ENCODE data around the gene UBE2D4. TPM values are rescaled to one million over a fixed set of nuclear protein-coding genes. Genes with fewer than 3 reads are reported as not detected.
"Not testable (repeated sequence)": the region's sequence is repeated elsewhere in the genome, so short reads cannot be mapped to it uniquely, and the experiment has no call there.

UBE2D4 gene
- total RNA-seq, 2 donors from 2014 or later = 3.0 to 8.3 TPM

DNA sequence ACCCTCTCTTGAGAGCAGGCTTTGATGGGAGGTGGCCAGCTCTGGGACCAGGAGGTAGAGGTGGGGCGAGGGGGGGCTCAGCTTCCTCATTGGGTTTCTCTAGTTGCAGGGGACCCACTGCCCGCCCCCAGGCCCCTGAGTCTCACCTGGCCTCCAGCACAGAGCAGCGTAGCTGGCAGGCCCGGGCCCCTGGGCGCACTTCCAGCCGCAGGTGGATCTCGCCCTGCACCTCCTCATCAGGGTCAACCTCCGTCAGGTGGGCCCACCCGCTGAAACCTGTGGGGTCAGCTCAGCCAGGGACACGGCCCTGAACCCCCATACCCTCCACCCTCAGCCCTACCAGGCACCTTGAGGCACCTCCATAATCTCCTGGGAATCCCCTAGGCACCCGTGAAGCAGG lies 43.4 kb downstream of the UBE2D4 start:
- not testable (repeated sequence) for H3K27me3 Mint-ChIP-seq; H3K4me3 Mint-ChIP-seq; H3K36me3 Mint-ChIP-seq (ENCODE audit: low read depth); ATAC-seq (replicated peaks); H3K4me1 Mint-ChIP-seq; H3K27ac Mint-ChIP-seq; H3K9me3 Mint-ChIP-seq

DNA sequence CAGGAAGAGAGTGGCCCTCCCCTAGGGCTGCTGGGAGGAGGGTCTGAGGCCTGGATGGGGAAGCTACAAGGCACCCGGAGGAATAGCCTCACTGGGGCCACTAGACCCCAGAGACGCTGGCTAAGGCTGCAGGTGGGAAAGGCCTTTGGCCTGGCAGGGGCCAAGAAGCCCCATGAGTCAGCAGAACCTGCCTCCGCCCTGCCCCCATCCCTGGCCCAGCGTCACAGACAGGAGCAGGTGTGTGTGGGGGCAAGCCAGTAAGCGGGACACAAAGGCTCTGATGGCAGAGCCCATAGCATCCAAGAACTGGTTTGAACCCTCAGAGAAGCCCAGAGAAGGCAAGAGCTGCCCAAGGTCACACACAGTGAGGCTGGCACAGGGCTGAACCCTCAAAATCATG lies 44.5 kb downstream of the UBE2D4 start:
- not testable (repeated sequence) for H3K36me3 Mint-ChIP-seq (ENCODE audit: low read depth); H3K4me3 Mint-ChIP-seq; H3K9me3 Mint-ChIP-seq; H3K4me1 Mint-ChIP-seq; H3K27ac Mint-ChIP-seq; H3K27me3 Mint-ChIP-seq; ATAC-seq (replicated peaks)

DNA sequence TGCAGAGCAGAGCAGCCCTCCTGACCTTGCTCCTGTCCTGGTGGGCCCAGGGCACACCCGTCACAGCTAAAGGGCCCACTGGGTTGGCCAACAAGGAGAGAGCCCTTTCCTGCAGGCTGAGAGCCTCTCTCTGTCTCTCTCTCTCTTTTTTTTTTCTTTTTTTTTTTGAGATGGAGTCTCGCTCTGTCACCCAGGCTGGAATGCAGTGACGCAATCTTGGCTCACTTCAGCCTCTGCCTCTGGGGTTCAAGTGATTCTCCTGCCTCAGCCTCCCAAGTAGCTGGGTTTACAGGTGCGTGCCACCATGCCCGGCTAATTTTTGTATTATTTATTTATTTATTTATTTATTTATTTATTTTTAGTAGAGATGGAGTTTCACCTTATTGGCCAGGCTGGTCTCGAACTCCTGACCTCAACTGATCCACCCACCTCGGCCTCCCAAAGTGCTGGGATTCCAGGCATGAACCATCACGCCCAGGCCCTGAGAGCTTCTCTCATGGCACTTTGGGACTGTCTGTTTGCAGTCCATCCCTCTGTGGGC lies 47.9 kb downstream of the UBE2D4 start:
- not testable (repeated sequence) for H3K4me1 Mint-ChIP-seq; H3K36me3 Mint-ChIP-seq (ENCODE audit: low read depth); ATAC-seq (replicated peaks); H3K4me3 Mint-ChIP-seq; H3K9me3 Mint-ChIP-seq; H3K27me3 Mint-ChIP-seq; H3K27ac Mint-ChIP-seq

DNA sequence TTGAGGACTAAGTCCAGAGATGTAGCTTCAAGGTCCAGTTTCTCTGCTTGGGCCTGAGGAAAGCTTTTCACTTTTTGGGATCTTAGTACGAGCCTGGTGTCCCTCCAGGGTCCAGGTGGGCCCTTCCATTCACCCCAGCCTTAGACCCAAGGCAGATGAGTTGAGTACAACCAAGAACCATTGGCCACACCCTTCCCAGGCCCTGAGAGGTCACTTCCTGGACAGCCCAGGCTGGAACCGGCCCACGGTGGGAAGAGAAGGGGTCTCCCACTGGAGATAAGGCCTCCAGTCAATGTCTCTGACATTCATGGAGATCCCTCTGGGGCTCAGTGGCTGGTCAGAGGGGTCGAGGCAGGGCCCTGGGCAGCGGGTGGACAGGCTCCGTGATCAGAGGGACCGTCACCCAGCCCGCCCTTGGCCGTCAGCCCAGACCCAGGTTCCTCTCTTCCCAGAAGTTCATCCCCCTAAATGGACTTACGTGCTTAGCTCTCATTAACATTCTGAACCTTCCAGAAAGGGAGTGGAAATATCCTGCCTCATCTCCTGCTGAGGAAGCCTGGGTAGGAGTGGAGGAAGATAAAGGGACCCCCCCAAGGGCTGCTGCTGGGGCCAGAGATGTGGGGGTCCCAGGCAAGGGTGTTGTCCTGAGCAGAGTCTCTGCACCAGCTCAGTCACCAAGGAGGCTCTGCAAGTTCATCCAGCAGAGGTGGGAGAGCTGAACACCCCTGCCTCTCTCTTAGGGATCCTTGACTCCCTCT lies 48.7 kb downstream of the UBE2D4 start:
- H3K36me3 Mint-ChIP-seq (ENCODE audit: low read depth); H3K4me1 Mint-ChIP-seq; H3K27ac Mint-ChIP-seq; H3K27me3 Mint-ChIP-seq; H3K9me3 Mint-ChIP-seq; H3K4me3 Mint-ChIP-seq; ATAC-seq (replicated peaks): not testable (repeated sequence)

DNA sequence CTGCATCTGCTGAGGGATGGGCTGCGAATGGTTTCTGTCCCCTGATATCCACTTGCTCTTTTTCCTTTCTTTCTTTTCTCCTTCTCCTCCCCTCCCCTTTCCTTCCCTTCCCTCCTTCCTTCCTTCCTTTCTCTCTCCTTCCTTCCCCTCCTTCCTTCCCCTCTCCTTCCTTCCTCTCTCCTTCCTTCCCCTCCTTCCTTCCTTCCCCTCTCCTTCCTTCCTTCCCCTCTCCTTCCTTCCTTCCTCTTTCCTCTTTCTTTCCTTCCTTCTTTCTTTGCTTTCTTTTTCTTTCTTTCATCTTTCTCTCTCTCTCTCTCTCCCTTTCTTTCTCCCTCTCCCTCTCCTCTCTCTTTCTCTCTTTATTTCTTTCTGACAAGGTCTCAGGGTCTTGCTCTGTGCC lies 51.3 kb downstream of the UBE2D4 start:
- Mint-ChIP-seq H3K36me3 (ENCODE audit: low read depth) (no peaks in the 10 kb centered on the region), H3K4me3 (no peak overlapping the region), H3K27ac (no peak overlapping the region), H3K27me3 (no peaks in the 10 kb centered on the region), H3K9me3 (no peaks in the 10 kb centered on the region), H3K4me1 (no peaks in the 10 kb centered on the region)
- ATAC-seq (replicated peaks) = no peak

DNA sequence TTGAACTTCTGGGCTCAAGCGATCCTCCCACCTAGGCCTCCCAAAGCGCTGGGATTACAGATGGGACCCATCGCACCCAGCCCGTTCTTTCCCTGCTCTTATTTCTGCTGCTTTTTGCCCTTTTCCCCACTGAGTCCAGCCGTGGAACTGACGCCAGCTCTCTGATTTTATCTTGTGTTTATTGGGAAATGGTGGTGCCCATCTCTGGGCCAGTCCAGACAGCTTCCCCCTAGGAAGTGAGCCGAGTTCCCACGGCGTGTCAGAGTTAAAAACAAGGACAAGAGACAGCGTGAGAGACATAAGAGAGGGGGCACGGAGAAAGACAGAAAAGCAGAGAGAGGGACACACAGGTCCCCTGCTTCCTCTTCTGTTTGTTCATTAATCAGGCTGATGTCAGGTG lies 51.9 kb downstream of the UBE2D4 start:
- ATAC-seq (replicated peaks); H3K9me3 Mint-ChIP-seq; H3K4me1 Mint-ChIP-seq; H3K27me3 Mint-ChIP-seq; H3K36me3 Mint-ChIP-seq (ENCODE audit: low read depth); H3K27ac Mint-ChIP-seq; H3K4me3 Mint-ChIP-seq: not testable (repeated sequence)

DNA sequence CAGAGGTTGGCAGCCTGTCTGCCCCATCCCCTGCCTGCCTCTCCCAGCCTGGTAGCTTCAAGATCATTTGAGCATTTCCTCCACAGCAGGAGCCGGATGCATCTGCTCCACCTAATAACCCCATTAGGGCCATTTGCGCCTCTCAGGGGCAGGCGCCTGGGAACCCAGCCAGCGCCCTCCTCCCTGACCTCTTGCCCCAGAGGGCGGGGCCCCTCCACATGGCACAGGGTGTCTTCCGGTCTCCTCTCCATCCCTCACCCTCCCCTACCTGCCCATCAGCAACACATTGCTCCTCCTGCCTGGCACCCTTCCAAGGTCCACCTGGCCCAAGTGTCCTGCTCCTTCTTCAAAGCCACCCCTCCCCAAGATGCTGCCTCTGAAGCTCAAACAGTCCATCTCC lies 56.6 kb downstream of the UBE2D4 start:
- not testable (repeated sequence) for H3K9me3 Mint-ChIP-seq; H3K4me1 Mint-ChIP-seq; H3K4me3 Mint-ChIP-seq; H3K27me3 Mint-ChIP-seq; ATAC-seq (replicated peaks); H3K36me3 Mint-ChIP-seq (ENCODE audit: low read depth); H3K27ac Mint-ChIP-seq

DNA sequence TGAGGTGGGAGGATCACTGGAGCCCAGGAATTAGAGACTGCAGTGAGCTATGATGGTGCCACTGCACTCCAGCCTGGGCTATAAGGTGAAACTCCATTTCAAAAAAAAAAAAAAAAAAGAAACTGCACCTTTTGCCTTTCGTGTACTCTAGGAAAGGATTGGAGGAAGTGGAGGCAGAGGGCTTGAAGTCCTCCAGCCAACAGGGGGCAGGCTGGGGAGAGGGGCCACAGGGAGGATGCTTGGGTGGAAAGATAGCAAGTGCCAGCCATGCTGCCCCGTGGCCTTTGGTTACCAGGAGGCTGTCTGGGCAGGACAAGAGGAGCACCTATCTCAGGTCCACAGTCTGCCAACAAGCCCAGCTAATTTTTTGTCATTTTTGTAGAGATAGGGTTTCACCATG lies 57.5 kb downstream of the UBE2D4 start:
- H3K9me3 Mint-ChIP-seq; H3K36me3 Mint-ChIP-seq (ENCODE audit: low read depth); H3K4me1 Mint-ChIP-seq; H3K27me3 Mint-ChIP-seq; H3K27ac Mint-ChIP-seq; H3K4me3 Mint-ChIP-seq; ATAC-seq (replicated peaks): not testable (repeated sequence)

DNA sequence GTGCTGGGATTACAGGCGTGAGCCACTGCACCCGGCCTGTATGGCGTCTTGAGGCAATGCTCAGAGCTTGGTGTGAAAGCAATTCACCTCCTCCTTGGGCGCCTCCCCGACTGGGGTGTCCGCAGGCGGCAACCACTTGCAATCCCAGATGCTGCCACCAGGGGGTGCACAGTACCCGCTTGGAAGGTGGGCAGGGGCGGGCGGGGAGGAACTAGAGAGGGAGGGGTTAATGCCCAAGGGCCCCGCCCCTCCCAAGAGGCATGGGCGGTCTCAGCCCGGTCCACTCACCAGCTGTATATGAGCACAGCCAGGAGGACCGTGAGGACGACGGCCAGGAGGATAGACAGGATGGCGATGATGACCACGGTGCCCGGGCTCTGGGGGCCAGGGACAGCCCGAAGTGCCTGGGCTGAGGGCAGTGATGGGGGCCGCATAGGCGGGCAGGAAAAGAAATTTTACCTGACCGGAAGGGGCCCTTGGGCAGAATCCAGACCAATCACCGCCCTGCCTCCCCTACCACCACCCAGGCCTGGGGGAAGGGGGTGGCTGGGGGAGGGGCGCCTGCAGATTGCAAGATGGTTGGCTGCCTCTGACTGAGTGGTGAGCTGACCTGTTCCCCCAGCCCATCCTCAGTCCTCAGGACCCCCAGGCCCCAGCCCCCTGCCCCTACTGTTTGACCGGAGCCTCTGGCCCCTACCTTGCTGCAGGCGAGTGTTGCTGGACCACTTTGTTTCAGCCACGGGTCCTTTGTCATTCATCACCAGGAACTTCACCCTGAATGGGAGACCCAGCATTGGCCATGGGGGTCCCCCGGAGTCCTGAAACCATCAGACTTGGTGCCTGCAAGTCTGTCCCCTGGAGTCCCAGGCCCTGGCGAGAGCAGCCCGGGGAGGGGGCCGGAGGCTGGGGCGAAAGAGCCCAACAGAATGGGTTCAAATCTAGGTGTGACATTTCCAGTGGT lies 59.9 kb downstream of the UBE2D4 start:
- not testable (repeated sequence) for H3K9me3 Mint-ChIP-seq; H3K36me3 Mint-ChIP-seq (ENCODE audit: low read depth); H3K27ac Mint-ChIP-seq; H3K27me3 Mint-ChIP-seq; H3K4me3 Mint-ChIP-seq; H3K4me1 Mint-ChIP-seq
- peak; percentile 94 for ATAC-seq (replicated peaks)

DNA sequence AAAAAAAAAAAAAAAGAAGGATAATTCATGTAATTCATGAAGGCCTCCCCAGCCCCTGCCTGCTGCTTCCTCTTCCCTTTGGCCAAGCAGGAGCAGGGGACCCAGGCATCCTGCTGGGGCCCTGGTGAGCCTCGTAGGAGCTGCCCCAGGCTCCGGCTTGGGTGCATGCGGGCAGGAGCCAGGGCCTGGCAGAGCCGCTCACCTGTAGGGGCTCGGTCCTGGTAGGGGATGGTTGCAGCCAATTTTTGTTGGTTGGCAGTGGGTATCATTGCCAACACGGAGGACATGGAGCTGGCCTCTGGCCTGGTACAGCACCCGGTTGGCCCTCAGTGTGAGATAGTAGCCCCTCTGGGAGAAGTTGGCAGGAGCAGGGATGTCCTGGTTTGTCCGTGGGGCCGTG lies 61.2 kb downstream of the UBE2D4 start:
- not testable (repeated sequence) for ATAC-seq (replicated peaks); H3K9me3 Mint-ChIP-seq; H3K27me3 Mint-ChIP-seq; H3K4me3 Mint-ChIP-seq; H3K4me1 Mint-ChIP-seq; H3K27ac Mint-ChIP-seq; H3K36me3 Mint-ChIP-seq (ENCODE audit: low read depth)

DNA sequence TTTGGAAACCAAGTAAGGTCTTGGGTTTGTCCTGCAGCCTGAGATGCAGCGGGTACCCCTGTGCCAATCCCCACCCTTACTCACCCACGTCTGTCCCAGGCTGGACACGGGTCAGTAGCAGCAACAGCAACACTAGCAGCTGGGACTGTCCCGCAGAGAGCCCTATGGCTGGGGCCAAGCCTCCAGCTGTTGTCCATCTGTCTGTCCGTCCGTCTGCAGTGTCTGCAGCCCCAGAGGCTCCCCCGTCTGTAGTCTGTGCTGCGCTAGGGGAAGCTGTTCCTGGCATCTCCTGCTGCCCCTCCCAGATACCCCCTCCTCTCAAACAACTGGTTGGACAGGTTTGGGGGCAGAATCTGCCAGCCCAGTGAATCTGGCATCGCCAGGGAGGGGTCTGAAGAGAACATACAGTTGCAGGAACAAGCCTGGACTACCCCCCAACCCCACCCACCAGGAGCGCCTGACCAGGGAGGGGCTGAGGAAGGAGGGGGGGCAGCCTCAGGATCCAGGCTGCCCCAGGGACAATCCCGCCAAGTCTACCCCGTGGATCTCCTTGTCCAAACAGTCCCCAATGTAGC lies 63.9 kb downstream of the UBE2D4 start:
- H3K27ac Mint-ChIP-seq; ATAC-seq (replicated peaks): not testable (repeated sequence)

DNA sequence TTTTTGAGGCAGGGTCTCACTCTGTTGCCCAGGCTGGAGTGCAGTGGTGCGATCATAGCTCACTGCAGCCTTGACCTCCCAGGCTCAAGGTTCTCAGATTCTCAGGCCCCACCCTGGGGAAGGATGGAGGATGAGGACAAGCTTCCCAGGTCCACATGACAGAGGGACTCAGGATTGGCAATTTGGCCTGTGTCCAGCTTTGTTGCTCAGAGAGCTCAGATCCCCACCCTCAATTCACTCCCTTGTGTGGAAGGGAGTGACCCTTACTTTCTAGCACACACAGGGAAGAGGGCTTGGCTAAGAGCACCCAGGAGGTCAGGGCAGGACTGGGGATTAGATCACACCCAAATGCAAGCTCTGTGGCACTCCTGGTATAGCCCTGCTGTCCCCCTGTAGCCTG lies 64.6 kb downstream of the UBE2D4 start:
- H3K27me3 Mint-ChIP-seq = not testable (repeated sequence)

More for the DNA sequence above, 63.9 kb downstream of the UBE2D4 start:
- H3K27me3 Mint-ChIP-seq; H3K4me1 Mint-ChIP-seq; H3K9me3 Mint-ChIP-seq; H3K36me3 Mint-ChIP-seq (ENCODE audit: low read depth); H3K4me3 Mint-ChIP-seq: not testable (repeated sequence)

DNA sequence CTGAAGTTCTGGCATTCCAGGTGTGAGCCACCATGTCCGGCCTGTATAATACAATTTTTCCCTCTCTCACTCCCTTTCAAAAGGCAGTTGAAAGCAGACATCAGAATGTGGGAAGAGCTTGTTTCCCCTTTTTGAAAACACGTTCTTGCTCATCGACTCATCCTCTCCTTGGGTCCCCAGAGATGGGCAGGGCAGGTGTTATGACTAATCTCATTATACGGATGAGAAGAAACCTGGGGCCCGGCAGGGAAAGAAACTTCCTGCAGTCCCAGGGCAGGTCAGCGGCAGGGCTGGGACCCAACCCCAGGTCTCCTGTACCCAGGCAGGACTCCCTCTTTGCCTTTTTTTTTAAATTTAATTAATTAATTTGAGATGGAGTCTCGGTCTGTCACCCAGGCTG lies 66.7 kb downstream of the UBE2D4 start:
- not testable (repeated sequence) for H3K4me3 Mint-ChIP-seq; H3K27me3 Mint-ChIP-seq; H3K9me3 Mint-ChIP-seq; H3K36me3 Mint-ChIP-seq (ENCODE audit: low read depth); H3K27ac Mint-ChIP-seq; H3K4me1 Mint-ChIP-seq
- peak; percentile 87 for ATAC-seq (replicated peaks)

More for the DNA sequence above, 64.6 kb downstream of the UBE2D4 start:
- not testable (repeated sequence) for H3K4me1 Mint-ChIP-seq; H3K27ac Mint-ChIP-seq; H3K36me3 Mint-ChIP-seq (ENCODE audit: low read depth); H3K9me3 Mint-ChIP-seq; H3K4me3 Mint-ChIP-seq; ATAC-seq (replicated peaks)

DNA sequence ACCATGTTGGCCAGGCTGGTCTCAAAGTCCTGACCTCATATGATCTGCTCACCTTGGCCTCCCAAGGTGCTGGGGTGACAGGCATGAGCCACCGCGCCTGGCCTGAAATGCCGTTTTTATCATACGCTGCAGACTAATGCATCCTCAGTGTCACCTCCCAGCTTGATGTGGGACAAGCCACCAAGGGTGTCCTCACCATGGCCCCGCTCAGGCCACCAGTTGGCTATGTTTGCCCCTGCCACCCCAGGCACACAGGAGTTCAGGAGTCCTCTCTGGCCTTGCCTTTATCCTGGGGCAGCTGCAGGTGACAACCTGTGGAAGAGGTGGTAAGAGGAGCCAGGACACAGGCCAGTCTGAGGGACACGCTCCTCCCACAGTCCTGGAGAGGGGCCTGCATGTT lies 68.4 kb downstream of the UBE2D4 start:
- H3K36me3 Mint-ChIP-seq (ENCODE audit: low read depth); H3K27ac Mint-ChIP-seq; H3K4me1 Mint-ChIP-seq; H3K27me3 Mint-ChIP-seq; H3K4me3 Mint-ChIP-seq; H3K9me3 Mint-ChIP-seq; ATAC-seq (replicated peaks): not testable (repeated sequence)

DNA sequence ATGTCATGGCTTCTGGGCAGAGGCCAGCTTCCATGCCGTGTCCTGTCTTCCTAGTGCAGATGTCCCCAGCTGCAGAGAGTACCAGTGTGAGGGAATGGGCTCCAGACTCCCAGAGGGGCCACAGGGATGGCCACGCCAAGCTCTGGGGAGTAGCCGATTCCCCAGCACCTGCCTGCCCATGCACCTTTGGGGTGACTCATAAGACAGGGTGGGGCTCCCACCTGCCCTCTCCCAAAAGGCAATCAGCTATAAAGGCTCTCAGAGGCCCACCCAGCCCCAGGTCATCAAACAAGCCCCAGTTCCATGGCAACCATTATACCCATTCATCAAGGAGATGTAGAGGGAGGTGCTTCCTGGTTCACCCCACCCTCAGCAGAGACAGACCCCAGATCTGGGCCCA lies 71.3 kb downstream of the UBE2D4 start, which contains the start of gene SPDYE1:
SPDYE1 (plus strand) TSS at position 366 of the 400 bp plus-strand sequence. CDS start 2,053 bp downstream, outside the sequence.
- H3K4me1 Mint-ChIP-seq; H3K27me3 Mint-ChIP-seq; H3K4me3 Mint-ChIP-seq; H3K9me3 Mint-ChIP-seq; ATAC-seq (replicated peaks); H3K36me3 Mint-ChIP-seq (ENCODE audit: low read depth); H3K27ac Mint-ChIP-seq: not testable (repeated sequence)
